Endothelial cell (in vitro differentiated cells): ENCODE results near the gene IL10RA. TPM values are rescaled to one million over a fixed set of nuclear protein-coding genes. Genes with fewer than 3 reads are reported as not detected.

Experiments used
- DNase-seq: peaks from one replicate; pipeline ENCODE4 v3.0.0; 2021; ENCODE audit warnings: low spot score
- H3K27ac Mint-ChIP-seq: one replicate; pipeline ENCODE4 v1.8.0; 2021; ENCODE audit warnings: mixed read lengths, inconsistent platforms; ENCODE audit not compliant: unreplicated experiment
- H3K27me3 Mint-ChIP-seq: one replicate; pipeline ENCODE4 v1.8.0; 2021; ENCODE audit warnings: mild to moderate bottlenecking, moderate library complexity, mixed read lengths, inconsistent platforms; ENCODE audit not compliant: unreplicated experiment
- H3K36me3 Mint-ChIP-seq: one replicate; pipeline ENCODE4 v1.8.0; 2021; ENCODE audit warnings: mild to moderate bottlenecking, low read depth, mixed read lengths, inconsistent platforms; ENCODE audit not compliant: unreplicated experiment
- H3K4me1 Mint-ChIP-seq: one replicate; pipeline ENCODE4 v1.8.0; 2021; ENCODE audit warnings: mild to moderate bottlenecking, mixed read lengths, inconsistent platforms; ENCODE audit not compliant: unreplicated experiment
- H3K4me3 Mint-ChIP-seq: one replicate; pipeline ENCODE4 v1.8.0; 2021; ENCODE audit warnings: mild to moderate bottlenecking, mixed read lengths, inconsistent platforms; ENCODE audit not compliant: unreplicated experiment
- H3K9me3 Mint-ChIP-seq: one replicate; pipeline ENCODE4 v1.8.0; 2021; ENCODE audit warnings: mixed read lengths, inconsistent platforms; ENCODE audit not compliant: unreplicated experiment
- CTCF ChIP-seq: fragments of 200-600 bp; sonication (generic); IDR thresholded peaks from one replicate; pipeline ENCODE4 v1.5.0; 2021; ENCODE audit warnings: antibody characterized with exemption; ENCODE audit not compliant: unreplicated experiment
- total RNA-seq: library from RNA; stranded (reverse); fragmentation: NEBNext Ultra II Directional; extraction: Animal tissue kit (Norgen Biotek cat#: 25700); gene quantifications from one replicate; pipeline ENCODE4 v1.2.1, GENCODE V29; 2021; ENCODE audit not compliant: unreplicated experiment

Gene IL10RA
- total RNA-seq, 1 donor from 2014 or later: 0.82 TPM

- H3K36me3 Mint-ChIP-seq: no peaks in the 10 kb centered on the region
- no peaks in the 10 kb centered on the region for H3K4me1 Mint-ChIP-seq
- H3K27ac Mint-ChIP-seq: no peak overlapping the region
- no peak for DNase-seq
- TF ChIP-seq CTCF: no peak
- H3K27me3 Mint-ChIP-seq: no peaks in the 10 kb centered on the region
- no peak overlapping the region for H3K4me3 Mint-ChIP-seq
- no peaks in the 10 kb centered on the region for H3K9me3 Mint-ChIP-seq
Measured at GRCh38 chr11:118028626-118029025, 42.4 kb downstream of the IL10RA start.

- Mint-ChIP-seq H3K27me3 (peaks cover 3% of the 10 kb centered on the region), H3K9me3 (no peaks in the 10 kb centered on the region), H3K4me1 (no peaks in the 10 kb centered on the region), H3K27ac (no peak overlapping the region), H3K36me3 (no peaks in the 10 kb centered on the region), H3K4me3 (no peak overlapping the region)
- TF ChIP-seq CTCF: no peak
- no peak for DNase-seq
Measured at GRCh38 chr11:118033443-118033842, 47.2 kb downstream of the IL10RA start.

- DNase-seq: no peak
- no peaks in the 10 kb centered on the region for H3K27me3 Mint-ChIP-seq
- H3K4me1 Mint-ChIP-seq: no peaks in the 10 kb centered on the region
- H3K9me3 Mint-ChIP-seq: no peaks in the 10 kb centered on the region
- no peaks in the 10 kb centered on the region for H3K36me3 Mint-ChIP-seq
- H3K4me3 Mint-ChIP-seq: no peak overlapping the region
- no peak for TF ChIP-seq CTCF
- no peak overlapping the region for H3K27ac Mint-ChIP-seq
Measured at GRCh38 chr11:118042141-118042540, 55.9 kb downstream of the IL10RA start.

GRCh38 chr11:118042796-118043195, 56.6 kb downstream of the IL10RA start:
- no peak for DNase-seq
- no peak for TF ChIP-seq CTCF
- Mint-ChIP-seq H3K4me1 (no peaks in the 10 kb centered on the region), H3K27ac (no peak overlapping the region), H3K36me3 (no peaks in the 10 kb centered on the region), H3K4me3 (no peak overlapping the region), H3K9me3 (no peaks in the 10 kb centered on the region), H3K27me3 (no peaks in the 10 kb centered on the region)

- TF ChIP-seq CTCF: no peak
- DNase-seq: no peak
- no peaks in the 10 kb centered on the region for H3K9me3 Mint-ChIP-seq
- no peaks in the 10 kb centered on the region for H3K36me3 Mint-ChIP-seq
- H3K4me1 Mint-ChIP-seq: peaks cover 6% of the 10 kb centered on the region
- H3K27ac Mint-ChIP-seq: no peak overlapping the region
- H3K4me3 Mint-ChIP-seq: no peak overlapping the region
- H3K27me3 Mint-ChIP-seq: no peaks in the 10 kb centered on the region
Measured at GRCh38 chr11:118045191-118045590, 59.0 kb downstream of the IL10RA start.
